ENCODE results near the gene RESF1. TPM values are rescaled to one million over a fixed set of nuclear protein-coding genes. Genes with fewer than 3 reads are reported as not detected.
A peak's percentile ranks its signal among the peaks of the same experiment; 100 is the strongest.

The RESF1 gene
- total and polyA plus RNA-seq, 2 donors (not counting 1 experiment from before 2014, with no cell fraction given) = 12.6 to 12.7 TPM

DNA sequence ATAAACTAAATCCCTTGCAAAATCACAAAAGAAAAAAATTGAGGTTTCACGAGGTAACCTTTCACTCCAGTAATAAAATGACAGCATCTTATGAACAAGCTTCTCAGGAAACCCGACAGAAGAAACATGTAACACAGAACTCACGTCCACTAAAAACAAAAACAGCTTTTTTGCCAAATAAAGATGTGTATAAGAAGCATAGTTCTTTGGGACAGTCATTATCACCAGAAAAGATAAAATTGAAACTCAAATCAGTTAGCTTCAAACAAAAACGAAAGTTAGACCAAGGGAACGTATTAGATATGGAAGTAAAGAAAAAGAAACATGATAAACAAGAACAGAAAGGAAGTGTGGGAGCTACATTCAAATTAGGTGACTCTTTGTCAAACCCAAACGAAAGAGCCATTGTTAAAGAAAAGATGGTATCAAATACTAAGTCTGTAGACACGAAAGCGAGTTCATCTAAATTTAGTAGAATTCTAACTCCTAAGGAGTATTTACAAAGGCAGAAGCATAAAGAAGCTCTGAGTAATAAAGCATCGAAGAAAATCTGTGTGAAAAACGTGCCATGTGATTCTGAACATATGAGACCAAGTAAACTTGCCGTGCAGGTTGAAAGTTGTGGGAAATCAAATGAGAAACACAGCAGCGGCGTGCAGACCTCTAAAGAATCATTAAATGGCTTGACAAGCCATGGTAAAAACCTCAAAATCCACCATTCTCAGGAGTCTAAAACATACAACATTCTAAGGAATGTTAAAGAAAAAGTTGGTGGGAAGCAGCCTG lies 25.8 kb downstream of the RESF1 start:
- Histone ChIP-seq H3K4me1 (ENCODE audit: control insufficient read depth, extremely low read depth, insufficient read depth, low read length) (no peaks in the 10 kb centered on the region), H3K27me3 (ENCODE audit: control insufficient read depth, insufficient read depth, low read length) (no peaks in the 10 kb centered on the region), H3K4me3 (replicated peaks in 1 of 4; ENCODE audit: control extremely low read depth in 1 of 4, insufficient read depth in 1 of 4, low read depth in 3 of 4, low read length in 4 of 4) (no peak overlapping the region), H3K27ac (ENCODE audit: insufficient read depth, low read length) (no peak overlapping the region), H2AFZ (ENCODE audit: low read length) (no peak overlapping the region), H3K4me2 (ENCODE audit: extremely low read depth, insufficient read depth, low read length) (no peak overlapping the region), H3K79me2 (ENCODE audit: control insufficient read depth, insufficient read depth, low read length) (no peaks in the 10 kb centered on the region), H3K36me3 (ENCODE audit: control insufficient read depth, insufficient read depth, low read length) (no peaks in the 10 kb centered on the region), H3K9me3 (ENCODE audit: control insufficient read depth, insufficient read depth, low read depth, low read length) (no peaks in the 10 kb centered on the region), H3K9ac (ENCODE audit: insufficient read depth, low read length) (no peak overlapping the region), H4K20me1 (ENCODE audit: control insufficient read depth, extremely low read depth, insufficient read depth, low read length) (no peaks in the 10 kb centered on the region)
- TF ChIP-seq, protein P1, sequence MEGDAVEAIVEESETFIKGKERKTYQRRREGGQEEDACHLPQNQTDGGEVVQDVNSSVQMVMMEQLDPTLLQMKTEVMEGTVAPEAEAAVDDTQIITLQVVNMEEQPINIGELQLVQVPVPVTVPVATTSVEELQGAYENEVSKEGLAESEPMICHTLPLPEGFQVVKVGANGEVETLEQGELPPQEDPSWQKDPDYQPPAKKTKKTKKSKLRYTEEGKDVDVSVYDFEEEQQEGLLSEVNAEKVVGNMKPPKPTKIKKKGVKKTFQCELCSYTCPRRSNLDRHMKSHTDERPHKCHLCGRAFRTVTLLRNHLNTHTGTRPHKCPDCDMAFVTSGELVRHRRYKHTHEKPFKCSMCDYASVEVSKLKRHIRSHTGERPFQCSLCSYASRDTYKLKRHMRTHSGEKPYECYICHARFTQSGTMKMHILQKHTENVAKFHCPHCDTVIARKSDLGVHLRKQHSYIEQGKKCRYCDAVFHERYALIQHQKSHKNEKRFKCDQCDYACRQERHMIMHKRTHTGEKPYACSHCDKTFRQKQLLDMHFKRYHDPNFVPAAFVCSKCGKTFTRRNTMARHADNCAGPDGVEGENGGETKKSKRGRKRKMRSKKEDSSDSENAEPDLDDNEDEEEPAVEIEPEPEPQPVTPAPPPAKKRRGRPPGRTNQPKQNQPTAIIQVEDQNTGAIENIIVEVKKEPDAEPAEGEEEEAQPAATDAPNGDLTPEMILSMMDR (conservative IDR thresholded peaks at IDR 0.05 in 1 of 2, IDR thresholded peaks at IDR 0.05 in 1 of 2; ENCODE audit: low read depth in 1 of 2, low read length in 2 of 2) = no peak
- TF ChIP-seq EZH2 (IDR thresholded peaks at IDR 0.05; ENCODE audit: low read length, missing control alignments) = no peak
- DNase-seq (ENCODE audit: low read depth in 2 of 2) = no peak

DNA sequence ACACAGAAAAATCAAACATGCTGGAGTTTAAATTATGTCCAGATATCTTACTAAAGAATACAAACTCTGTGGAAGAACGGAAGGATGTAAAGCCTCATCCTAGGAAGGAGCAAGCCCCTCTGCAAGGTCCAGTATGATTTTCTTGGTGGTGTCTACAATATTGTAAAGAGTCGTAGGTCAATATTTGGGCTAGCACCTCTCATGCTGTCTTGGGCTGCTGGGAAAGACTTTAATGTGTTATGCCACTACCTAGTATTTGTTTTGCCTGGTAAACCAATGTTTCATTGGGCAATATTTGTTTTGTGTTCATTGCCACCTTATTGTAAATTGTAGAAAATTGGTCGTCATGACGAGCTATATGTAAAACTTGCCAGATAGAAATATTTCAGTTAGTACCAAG lies 26.6 kb downstream of the RESF1 start:
- H4K20me1 ChIP-seq (ENCODE audit: control insufficient read depth, extremely low read depth, insufficient read depth, low read length) = no peaks in the 10 kb centered on the region
- no peak for TF ChIP-seq EZH2 (IDR thresholded peaks at IDR 0.05; ENCODE audit: low read length, missing control alignments)
- TF ChIP-seq, protein P1 (conservative IDR thresholded peaks at IDR 0.05 in 1 of 2, IDR thresholded peaks at IDR 0.05 in 1 of 2; ENCODE audit: low read depth in 1 of 2, low read length in 2 of 2) = no peak
- no peak for DNase-seq (ENCODE audit: low read depth in 2 of 2)
- H3K4me2 ChIP-seq (ENCODE audit: extremely low read depth, insufficient read depth, low read length) = no peak overlapping the region
- H3K79me2 ChIP-seq (ENCODE audit: control insufficient read depth, insufficient read depth, low read length) = no peaks in the 10 kb centered on the region
- H3K4me3 ChIP-seq (replicated peaks in 1 of 4; ENCODE audit: control extremely low read depth in 1 of 4, insufficient read depth in 1 of 4, low read depth in 3 of 4, low read length in 4 of 4) = no peak overlapping the region
- no peak overlapping the region for H3K9ac ChIP-seq (ENCODE audit: insufficient read depth, low read length)
- H3K9me3 ChIP-seq (ENCODE audit: control insufficient read depth, insufficient read depth, low read depth, low read length) = no peaks in the 10 kb centered on the region
- no peaks in the 10 kb centered on the region for H3K27me3 ChIP-seq (ENCODE audit: control insufficient read depth, insufficient read depth, low read length)
- no peaks in the 10 kb centered on the region for H3K36me3 ChIP-seq (ENCODE audit: control insufficient read depth, insufficient read depth, low read length)
- no peak overlapping the region for H3K27ac ChIP-seq (ENCODE audit: insufficient read depth, low read length)
- no peak overlapping the region for H2AFZ ChIP-seq (ENCODE audit: low read length)
- no peaks in the 10 kb centered on the region for H3K4me1 ChIP-seq (ENCODE audit: control insufficient read depth, extremely low read depth, insufficient read depth, low read length)

- Histone ChIP-seq H2AFZ (ENCODE audit: low read length) (no peak overlapping the region), H3K36me3 (ENCODE audit: control insufficient read depth, insufficient read depth, low read length) (no peaks in the 10 kb centered on the region), H3K9me3 (ENCODE audit: control insufficient read depth, insufficient read depth, low read depth, low read length) (no peaks in the 10 kb centered on the region), H3K4me1 (ENCODE audit: control insufficient read depth, extremely low read depth, insufficient read depth, low read length) (no peaks in the 10 kb centered on the region), H3K4me2 (ENCODE audit: extremely low read depth, insufficient read depth, low read length) (no peak overlapping the region), H4K20me1 (ENCODE audit: control insufficient read depth, extremely low read depth, insufficient read depth, low read length) (no peaks in the 10 kb centered on the region), H3K79me2 (ENCODE audit: control insufficient read depth, insufficient read depth, low read length) (no peaks in the 10 kb centered on the region), H3K27ac (ENCODE audit: insufficient read depth, low read length) (no peak overlapping the region), H3K27me3 (ENCODE audit: control insufficient read depth, insufficient read depth, low read length) (no peaks in the 10 kb centered on the region), H3K4me3 (replicated peaks in 1 of 4; ENCODE audit: control extremely low read depth in 1 of 4, insufficient read depth in 1 of 4, low read depth in 3 of 4, low read length in 4 of 4) (no peak overlapping the region), H3K9ac (ENCODE audit: insufficient read depth, low read length) (no peak overlapping the region)
- DNase-seq (ENCODE audit: low read depth in 2 of 2) = peak in 1 of 2 donors; percentile 59
- TF ChIP-seq, protein P1 (conservative IDR thresholded peaks at IDR 0.05 in 1 of 2, IDR thresholded peaks at IDR 0.05 in 1 of 2; ENCODE audit: low read depth in 1 of 2, low read length in 2 of 2) = no peak
- TF ChIP-seq EZH2 (IDR thresholded peaks at IDR 0.05; ENCODE audit: low read length, missing control alignments) = no peak
These were observed 30.6 kb downstream of the RESF1 start for GRCh38 chr12:31989571-31990362.

Data from fibroblast of lung (primary cell).